Globus pallidus (tissue), 1 donor: ENCODE results near the gene ARFRP1.
"Not testable (repeated sequence)": the region's sequence is repeated elsewhere in the genome, so short reads cannot be mapped to it uniquely, and the experiment has no call there.

Experiments used
- DNase-seq: peaks from one replicate; pipeline ENCODE4 v3.0.0-alpha.2; 2015; ENCODE audit warnings: low spot score

ARFRP1 gene

DNA sequence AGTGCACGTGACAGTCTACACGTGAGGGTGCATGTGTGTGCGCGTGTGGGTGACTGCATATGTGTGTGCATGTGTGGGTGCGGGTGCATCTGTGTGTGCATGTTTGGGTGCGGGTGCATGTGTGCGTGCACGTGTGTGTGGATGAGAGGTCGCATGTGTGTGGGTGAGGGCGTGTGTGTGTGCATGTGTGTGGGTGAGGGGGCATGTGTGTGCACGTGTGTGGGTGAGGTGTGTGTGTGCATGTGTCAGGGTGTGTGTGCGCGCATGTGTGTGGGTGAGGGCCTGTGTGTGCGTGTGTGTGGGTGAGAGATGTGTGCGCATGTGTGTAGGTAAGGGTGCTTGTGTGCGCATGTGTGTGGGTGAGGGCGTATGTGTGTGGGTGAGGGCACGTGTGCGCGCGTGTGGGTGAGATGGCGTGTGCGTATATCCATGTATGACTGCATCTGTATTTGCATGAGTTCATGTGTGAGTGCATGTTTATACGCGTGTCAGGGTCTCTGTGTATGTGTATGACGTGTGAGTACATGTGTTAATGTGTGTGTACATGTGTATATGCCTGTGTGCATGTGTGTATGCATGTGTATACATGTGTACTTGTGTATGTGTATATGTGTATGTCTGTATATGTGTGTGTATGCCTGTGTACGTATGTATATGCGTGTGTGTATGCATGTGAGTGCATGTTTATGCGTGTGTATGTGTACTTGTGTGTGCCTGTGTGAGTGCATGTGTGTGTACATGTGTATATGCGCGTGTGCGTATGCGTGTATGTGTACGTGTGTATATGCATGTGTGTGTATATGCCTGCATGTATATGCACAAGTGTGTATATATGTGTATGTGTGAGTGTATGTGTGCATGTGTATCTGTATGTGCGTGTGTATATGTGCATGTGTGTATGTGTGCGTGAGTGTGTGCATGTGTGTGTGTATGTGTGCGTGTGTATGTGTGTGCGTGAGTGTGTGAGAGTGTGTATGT lies 24.6 kb upstream of the ARFRP1 start:
- DNase-seq: no peak

DNA sequence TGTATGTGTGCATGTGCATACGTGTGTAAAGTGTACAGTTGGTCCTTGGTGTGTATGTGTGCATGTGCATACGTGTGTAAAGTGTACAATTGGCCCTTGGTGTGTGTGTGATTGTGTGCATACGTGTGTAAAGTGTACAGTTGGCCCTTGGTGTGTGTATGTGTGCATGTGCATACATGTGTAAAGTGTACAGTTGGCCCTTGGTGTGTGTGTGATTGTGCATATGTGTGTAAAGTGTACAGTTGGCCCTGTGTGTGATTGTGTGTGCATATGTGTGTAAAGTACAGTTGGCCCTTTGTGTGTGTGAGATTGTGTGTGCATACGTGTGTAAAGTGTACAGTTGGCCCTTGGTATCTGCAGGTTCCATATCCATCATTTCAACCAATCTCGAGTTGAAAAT lies 23.6 kb upstream of the ARFRP1 start:
- no peak for DNase-seq

DNA sequence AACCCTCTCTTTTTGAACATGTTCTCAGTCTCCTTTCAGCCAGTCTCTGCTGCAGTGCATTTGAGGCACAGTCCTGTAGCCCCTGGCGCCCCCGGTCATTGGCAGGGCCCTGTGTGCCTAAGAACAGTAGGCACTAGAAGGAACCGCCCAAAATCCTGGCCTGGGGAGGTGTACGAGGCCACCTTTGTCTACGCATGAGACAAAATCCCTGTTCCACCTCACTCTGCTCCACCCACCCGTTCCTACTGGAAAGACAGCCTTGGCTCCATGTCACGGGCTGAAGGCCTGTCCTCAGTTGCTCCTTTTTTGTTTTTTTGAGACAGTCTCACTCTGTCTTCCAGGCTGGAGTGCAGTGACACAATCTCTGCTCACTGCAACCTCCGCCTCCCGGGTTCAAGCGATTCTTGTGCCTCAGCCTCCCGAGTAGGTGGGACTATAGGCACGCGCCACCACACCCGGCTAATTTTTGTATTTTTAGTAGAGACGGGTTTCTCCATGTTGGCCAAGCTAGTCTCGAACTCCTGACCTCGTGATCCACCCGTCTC lies 22.5 kb upstream of the ARFRP1 start:
- not testable (repeated sequence) for DNase-seq

DNA sequence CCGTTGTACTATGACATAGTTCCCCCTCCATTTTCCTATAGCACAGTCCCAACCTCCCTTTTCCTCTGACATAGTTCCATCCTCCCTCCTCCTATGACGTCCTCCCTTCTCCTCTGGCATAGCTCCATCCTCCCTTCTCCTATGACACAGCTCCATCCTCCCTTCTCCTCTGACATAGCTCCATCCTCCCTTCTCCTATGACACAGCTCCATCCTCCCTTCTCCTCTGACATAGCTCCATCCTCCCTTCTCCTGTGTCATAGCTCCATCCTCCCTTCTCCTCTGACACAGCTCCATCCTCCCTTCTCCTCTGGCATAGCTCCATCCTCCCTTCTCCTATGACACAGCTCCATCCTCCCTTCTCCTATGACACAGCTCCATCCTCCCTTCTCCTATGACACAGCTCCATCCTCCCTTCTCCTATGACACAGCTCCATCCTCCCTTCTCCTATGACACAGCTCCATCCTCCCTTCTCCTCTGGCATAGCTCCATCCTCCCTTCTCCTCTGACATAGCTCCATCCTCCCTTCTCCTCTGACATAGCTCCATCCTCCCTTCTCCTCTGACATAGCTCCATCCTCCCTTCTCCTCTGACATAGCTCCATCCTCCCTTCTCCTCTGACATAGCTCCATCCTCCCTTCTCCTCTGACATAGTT lies 15.3 kb upstream of the ARFRP1 start:
- DNase-seq: not testable (repeated sequence)

DNA sequence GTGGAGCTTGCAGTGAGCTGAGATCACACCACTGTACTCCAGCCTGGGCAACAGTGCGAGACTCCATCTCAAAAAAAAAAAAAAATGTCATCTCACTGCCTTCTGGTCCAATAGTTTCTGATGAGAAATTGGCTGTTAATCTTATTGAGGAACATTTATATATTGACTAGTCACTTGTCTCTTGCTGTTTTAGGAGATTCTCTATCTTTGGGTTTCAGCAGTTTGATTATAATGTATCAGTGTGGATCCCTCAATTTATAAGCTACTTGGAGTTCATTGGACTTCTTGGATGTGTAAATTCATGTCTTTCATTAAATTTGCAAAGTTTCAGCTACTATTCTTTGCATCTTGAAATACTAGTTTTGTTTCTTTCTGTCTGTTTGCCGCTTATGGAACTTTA lies 11.2 kb upstream of the ARFRP1 start:
- DNase-seq: no peak

DNA sequence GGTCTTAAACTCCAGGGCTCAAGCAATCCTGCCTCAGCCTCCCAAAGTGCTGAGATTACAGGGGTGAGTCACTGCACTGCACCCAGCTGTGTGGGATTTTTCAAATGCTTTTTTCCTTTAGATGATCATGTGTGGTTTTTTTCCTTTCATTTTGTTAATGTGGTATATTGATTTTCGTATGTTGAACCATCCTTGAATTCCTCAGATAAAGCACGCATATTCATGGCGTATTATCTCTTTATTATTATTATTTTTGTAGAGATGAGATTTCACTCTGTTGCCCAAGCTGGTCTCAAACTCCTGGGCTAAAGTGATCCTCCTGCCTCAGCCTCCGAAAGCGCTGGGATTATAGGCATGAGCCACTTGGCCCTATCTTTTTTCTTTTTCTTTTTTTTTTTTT lies 7.1 kb upstream of the ARFRP1 start:
- DNase-seq: no peak

DNA sequence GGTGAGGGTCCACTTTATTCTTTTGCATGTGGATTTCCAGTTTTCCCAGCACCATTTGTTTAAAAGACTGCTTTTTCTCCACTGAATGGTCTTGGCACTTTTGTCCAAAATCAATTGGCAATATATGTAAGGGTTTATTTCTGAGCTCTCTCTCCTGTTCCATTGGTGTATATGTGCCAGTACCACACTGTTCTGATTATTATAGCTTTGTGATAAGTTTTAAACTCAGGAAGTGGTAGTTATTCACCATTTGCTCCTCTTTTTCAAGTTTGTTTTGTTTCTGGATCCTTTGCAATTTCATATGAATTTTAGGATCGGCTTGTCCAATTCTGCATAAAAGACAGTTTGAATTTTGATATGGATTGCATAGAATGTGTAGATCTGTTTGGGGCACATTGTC lies 4.4 kb upstream of the ARFRP1 start:
- DNase-seq: no peak

DNA sequence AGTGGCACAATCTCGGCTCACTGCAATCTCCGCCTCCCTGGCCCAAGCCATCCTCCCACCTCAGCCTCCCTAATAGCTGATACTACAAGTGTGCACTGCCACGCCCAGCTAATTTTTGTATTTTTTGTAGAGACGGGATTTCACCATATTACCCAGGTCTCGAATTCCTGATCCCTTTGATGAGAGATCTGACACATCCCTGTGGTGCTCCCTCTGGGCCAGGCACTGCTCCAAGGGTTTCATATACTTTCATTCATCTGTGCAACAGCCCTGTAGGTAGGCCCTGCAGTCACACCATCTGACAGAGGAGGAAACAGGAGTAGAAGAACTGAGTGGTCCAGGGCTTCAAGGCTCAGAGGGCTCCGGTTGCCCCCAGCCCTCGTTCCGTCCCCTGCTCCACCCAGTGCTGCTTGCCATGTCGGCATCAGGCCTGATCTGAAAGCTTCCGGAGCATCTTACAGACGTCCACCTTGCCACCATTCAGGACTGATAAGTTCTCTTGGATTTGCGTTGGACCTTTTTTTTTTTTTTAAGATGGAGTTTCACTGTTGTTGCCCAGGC lies 3.4 kb upstream of the ARFRP1 start:
- no peak for DNase-seq

DNA sequence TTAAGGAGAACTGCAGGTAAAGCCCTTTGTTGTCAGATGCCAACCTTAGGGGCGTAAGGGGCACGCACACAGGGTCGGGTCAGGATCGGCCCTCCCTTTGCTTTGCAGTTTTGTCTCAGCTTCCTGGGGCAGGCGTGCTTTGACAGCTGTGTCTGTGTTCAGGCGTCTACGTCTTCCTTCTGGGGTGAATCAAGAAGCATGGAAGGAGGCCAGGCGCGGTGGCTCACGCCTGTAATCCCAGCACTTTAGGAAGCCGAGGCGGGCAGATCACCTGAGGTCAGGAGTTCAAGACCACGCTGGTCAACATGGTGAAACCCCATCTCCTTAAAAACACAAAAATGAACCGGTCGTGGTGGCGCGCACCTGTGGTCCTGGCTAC lies 1.4 kb upstream of the ARFRP1 start:
- no peak for DNase-seq

DNA sequence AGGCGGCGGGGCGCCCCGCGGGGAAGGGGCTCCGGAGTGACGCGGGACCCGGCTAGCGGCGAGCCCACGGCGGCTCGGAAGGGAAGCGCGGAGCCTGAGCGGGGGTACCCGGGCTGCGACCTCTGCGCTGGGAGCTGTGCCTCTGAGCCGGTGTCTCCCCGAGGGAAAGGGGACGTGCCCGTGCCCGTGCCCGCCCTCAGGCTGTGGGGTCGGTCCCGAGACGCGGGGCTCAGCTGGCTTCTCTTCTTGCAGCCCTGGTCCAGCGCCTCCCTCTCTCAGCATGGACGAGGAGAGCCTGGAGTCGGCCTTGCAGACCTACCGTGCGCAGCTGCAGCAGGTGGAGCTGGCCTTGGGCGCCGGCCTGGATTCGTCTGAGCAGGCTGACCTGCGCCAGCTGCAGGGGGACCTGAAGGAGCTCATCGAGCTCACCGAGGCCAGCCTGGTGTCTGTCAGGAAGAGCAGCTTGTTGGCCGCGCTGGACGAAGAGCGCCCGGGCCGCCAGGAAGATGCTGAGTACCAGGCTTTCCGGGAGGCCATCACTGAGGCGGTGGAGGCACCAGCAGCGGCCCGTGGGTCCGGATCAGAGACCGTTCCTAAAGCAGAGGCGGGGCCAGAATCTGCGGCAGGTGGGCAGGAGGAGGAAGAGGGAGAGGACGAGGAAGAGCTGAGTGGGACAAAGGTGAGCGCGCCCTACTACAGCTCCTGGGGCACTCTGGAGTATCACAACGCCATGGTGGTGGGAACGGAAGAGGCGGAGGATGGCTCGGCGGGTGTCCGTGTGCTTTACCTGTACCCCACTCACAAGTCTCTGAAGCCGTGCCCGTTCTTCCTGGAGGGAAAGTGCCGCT lies 749 bp upstream of the ARFRP1 start:
- DNase-seq: no peak

DNA sequence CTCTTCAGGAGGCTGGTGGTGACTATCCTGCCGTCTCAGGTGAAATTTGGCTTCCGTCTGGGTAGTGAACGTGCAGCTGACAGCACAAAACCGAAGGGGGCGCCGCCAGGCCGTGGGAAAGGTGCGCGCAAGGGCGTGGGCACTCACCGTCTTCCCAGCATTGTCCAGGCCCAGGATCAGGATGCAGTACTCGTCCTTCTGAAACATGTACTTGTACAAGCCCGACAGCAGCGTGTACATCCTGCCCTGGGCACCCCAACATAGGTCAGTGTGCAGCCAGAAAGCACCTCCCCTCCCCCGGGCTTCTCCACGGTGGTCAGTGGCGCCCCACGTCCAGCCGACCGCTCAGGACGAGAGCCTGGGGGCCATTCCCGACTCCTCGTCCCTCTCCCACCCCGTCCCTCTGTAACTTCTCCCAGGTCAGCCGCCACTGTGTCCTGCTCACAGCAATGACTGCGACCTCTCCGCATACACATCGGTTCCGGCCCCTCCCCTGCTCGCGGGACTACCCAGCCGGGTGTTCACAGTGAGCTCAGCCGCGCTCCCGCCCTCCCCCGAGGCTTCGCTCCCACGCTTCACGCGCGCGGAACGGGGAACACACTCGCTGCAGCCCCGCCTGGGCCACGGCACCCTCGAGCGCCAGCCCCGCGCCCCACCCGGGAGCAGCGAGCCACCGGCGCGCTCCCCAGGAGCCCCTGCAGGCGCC lies 771 bp downstream of the ARFRP1 start:
- no peak for DNase-seq

DNA sequence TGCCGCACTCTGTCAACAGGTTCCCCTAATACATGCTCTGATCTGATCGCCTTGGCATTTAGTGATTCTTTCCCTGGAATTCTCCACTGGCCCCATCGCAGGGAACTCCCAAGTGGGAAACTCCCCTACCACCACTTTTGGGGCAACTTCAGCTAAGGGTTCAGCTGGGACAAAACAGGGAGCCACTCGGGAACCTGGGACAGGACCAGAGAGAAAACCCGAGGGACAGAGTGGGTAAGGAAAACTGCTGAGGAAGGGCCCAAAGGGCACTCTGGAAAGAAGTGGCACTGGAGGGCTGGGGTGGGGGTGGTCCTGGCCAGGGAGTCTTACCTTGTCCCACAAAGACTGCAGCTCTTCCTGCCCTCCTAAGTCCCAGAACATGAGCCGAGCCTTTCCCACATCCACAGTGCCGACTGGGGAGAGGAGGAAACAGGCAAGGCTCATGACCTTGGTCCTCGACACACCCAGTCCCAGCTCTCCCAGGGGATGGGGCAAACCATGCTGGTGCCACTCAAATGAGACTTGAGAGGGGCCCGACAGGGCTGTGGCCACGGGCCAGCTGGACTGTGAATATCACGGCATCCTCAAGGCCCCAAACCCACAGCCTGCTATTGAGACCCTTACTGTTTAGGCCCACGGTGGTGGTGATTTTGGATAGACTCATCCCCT lies 1.6 kb downstream of the ARFRP1 start:
- DNase-seq: no peak

DNA sequence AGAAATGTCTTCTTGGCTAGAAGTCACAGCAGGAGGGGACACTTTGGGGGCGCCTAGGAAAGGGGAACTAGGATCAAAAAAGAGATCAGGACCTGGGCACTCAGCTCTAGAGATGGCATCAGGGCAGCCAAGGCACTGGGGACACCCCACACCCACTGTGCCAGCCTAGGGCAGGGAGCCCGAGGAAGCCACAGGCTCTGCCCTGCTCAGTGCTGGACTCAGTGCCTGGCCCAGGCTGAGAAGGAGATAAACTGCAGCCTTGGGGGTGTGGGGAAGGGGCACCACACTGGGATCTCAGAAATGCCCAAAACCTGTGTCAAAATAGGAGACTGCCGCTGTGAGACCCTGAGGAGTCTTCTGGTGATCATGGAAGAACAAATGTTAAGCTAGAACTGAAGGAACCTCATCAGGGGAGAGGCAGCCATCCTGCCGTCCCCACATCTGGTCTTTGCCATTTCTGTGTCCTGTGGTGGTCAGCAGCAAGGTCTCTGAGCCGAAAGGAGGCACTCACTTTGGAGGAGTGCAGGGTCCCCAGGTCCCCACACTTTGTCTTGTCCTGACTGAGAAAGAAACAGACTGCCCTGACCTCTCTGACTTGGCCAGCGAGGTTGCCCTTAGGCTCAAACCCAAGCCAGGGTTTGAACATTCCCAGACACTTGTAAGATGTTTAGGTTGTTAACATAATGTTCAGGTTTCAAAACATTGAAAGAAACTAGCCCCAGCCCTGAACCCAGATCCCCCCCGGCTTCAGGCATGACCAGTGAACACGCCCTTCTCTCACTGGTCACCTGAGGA lies 2.3 kb downstream of the ARFRP1 start:
- DNase-seq: no peak

DNA sequence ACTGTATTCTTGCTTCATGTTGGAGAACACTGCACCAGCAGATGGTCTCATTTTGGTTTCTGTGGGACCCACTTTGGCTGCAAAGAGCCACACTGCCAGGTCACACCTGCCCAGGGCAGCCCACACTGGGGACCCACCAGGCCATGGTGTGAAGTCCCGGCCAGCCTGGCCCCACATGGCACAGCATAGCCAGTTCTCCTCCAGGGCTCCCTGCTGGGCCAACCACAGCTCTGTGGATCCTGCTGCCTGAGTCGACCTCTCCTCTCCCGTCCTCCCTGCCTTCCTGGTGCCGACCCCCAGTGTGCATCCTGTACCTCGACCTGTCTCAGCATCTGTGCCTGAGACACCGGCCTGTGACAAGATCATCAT lies 3.0 kb downstream of the ARFRP1 start:
- DNase-seq: no peak

DNA sequence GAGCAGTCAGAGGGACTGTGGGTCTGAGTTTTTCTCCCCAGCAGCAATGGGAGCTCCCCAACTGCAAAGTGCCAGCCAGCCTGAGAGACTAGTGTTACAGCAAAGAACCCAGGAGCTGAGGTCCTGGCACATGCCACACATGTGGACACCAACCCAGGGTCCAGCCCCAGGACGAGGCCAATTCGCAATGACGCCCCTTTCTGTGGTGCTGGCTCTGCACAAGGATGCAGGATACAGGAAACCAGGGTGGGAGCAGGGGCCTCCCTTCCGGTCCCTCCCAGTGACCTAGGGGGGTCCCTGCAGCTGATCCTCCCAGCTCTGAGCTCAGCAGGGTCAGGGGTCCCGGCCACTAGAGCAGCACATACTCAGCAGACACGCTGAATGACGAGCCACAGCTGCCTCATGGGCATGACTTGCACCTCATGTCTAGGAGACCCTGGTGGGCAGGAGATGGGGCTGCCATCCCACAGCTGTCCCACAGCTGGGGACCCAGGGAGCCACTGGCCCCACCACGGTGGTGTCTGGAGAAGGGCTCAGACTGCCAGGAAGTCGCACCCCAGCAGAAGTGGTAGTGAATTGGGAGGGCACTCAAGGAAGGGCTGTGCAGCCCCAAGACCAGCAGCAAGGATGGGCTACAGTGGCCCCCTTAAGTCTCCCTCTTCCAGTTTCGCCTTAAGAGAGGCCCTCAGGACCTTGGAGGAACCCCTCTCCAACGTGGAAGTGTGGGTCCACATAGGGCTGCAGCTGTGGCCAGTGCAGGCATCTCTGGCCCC lies 3.6 kb downstream of the ARFRP1 start:
- no peak for DNase-seq

DNA sequence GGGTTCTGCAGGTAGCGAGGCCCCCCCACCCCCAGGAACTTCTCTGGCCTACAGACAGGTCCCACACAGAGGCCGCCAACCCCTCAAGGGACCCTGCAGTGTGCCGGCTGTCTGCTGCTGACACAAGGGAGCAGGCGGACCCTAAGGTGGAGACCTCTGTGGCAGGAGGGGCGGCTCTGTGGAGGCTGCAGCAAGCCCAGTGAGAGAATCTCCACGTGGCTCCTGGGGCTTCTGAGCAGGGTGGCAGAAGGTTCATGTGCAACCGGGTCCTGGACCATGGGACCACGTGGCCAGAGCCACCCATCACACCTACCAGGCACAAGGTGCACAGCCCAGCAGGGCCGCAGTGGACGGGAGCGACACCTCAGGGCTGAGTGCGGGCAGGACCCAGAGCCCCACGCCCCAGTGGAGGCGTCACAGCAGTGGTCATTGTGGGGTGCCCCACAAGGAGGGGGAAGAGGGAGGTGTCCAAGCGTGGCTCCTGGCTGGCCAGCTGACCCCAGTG lies 4.3 kb downstream of the ARFRP1 start:
- DNase-seq: no peak

DNA sequence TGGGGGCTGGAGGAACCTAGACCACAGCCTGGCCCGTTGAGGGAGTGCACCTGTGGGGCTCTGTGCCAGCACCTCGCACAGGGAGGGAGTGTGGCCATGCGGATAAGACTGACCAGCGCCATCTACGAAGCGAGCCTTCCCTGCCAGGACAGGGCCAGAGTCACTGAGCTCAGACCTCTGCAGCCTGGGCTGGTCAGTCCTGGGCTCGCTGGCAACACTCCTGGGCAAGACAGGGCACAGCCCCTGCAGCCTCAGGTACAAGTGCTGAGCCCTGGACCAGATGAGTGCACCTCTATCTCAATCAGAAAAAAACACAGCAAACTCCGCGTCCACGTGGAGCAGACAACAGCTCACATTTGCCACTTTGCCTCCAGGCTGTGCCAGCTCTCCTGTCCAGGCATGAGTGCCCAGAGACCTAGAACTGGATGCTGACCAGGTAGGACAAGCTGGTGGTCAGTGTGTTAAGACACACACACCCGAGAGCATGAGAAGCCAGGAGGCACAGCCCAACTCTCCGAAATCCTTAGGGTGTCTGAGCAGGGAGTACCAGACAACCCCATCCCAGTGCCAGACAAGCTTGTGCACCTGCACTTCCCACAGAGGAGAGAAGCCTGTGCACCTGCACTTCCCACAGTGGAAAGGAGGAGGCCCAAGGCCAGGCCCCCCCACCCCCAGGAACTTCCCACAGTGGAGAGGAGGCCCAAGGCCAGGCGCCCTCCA lies 4.9 kb downstream of the ARFRP1 start:
- no peak for DNase-seq

DNA sequence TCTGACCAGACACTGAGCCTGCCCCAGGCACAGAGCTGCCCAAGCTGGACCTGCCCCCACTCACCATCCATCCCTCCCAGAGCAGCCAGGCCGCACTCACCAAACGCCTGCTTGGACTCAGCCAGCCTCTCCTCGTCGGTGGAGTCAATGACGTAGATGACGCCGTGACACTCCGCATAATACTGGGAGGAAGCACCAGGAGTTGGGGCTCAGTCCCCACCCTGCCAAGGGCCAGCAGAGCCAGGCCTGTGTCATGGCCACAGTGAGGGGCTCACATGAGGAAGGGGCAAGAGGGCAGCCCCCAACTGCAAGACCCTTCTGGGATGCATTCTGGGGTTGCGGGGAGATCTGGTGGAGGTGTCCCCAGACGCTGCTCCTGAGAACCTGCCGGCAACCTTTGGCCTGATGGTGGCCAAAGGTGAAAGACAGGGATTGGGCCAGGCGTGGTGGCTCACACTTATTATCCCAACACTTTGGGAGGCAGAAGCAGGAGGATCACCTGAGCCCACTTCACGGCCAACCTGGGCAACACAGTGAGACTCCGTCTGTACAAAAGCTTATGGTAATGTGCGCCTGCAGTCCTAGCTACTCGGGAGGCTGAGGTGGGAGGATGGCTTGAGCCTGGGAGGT lies 5.6 kb downstream of the ARFRP1 start:
- DNase-seq: no peak
